H1 (cell line): ENCODE data around the gene COL4A1. TPM values are rescaled to one million over a fixed set of nuclear protein-coding genes. Genes with fewer than 3 reads are reported as not detected.

ENCODE experiments used
- ZNF274 ChIP-seq: IDR thresholded peaks from 2 replicates; pipeline ENCODE4 v1.7.0; 2012; ENCODE audit warnings: low read length, borderline replicate concordance; ENCODE audit errors: extremely low read depth
- polyA plus RNA-seq, 7 experiments: library from polyadenylated mRNA; depleted of rRNA in 3 of 7; stranded (reverse) in 5 of 7; unstranded in 2 of 7; fragments of >200 nt in 5 of 7; fragments of 200-250 nt in 2 of 7; gene quantifications; 1 replicate in 5 of 7; 2 replicates in 1 of 7; 4 replicates in 1 of 7; pipeline versions ENCODE4 v1.2.1 to v1.2.3, GENCODE V29; 2011 to 2013; ENCODE audit warnings: missing spikeins in 2 of 7, mixed read lengths in 2 of 7
- total RNA-seq: library from RNA; stranded (reverse); fragmentation: NEBNext Ultra II Directional; extraction: Animal tissue kit (Norgen Biotek cat#: 25700); gene quantifications from 2 replicates; pipeline ENCODE4 v1.2.1, GENCODE V29; 2021

Gene COL4A1
- total and polyA plus RNA-seq, 2 of the 8 experiments (the other 6 are each of a cell fraction or from before 2014, with no cell fraction given), result 30.7 to 82.0 TPM

DNA sequence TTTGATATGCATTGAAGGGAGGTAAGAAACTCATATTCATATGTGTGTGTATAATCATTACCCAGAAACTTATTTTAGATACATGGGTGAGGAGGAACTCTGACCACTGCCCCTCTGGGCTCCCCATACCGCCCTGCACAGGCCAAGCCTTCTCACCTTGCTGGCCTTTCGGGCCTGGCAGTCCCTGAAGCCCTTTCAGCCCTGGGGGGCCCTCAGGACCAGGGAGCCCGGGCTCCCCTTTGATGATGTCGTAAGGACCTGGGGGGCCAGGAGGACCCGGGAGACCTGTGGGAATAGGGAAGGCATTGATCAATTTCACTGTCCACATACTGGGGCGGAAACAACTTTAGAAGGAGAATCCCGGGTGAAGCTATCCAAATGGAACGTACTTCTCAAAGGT is 142.3 kb downstream of the COL4A1 start (continued):
- no peak for TF ChIP-seq ZNF274
- TF ChIP-seq, all 59 proteins: peak for 0
